ENCODE results near the gene GDPD4.

- TF ChIP-seq CTCF (IDR thresholded peaks at IDR 0.05; ENCODE audit: low read depth, low read length) (no peak), MAX (IDR thresholded peaks at IDR 0.05; ENCODE audit: low read depth, low read length) (no peak), POLR2A (IDR thresholded peaks at IDR 0.05; ENCODE audit: extremely low read depth, insufficient read length) (no peak)
Observed at GRCh38 chr11:77276271-77276670, 25.2 kb downstream of the GDPD4 start.

All from NB4 (cell line).